Measurements from ENCODE around the gene NMT1.
A peak's percentile ranks its signal among the peaks of the same experiment; 100 is the strongest.

The NMT1 gene

DNA sequence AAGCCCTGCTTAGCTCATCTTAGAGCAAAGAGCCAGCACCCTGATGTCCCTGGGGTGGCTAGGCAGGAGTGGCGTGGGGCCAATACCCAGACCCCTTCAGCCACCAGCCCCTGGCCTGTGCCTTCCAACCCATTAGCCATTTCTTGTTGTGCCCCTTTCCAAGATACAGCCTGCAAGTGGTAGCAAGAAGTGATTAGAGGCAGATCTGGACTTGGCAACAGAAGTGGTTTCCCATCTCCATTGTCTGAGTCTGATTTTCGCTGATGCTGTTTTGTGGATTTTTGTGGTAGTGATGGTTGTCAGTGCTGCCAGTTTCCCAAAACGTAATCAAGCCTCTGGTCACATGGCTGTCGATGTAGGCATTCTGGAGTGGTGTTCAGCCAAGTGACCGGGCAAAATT, 45.5 kb downstream of the NMT1 start:
- no peak for DNase-seq

DNA sequence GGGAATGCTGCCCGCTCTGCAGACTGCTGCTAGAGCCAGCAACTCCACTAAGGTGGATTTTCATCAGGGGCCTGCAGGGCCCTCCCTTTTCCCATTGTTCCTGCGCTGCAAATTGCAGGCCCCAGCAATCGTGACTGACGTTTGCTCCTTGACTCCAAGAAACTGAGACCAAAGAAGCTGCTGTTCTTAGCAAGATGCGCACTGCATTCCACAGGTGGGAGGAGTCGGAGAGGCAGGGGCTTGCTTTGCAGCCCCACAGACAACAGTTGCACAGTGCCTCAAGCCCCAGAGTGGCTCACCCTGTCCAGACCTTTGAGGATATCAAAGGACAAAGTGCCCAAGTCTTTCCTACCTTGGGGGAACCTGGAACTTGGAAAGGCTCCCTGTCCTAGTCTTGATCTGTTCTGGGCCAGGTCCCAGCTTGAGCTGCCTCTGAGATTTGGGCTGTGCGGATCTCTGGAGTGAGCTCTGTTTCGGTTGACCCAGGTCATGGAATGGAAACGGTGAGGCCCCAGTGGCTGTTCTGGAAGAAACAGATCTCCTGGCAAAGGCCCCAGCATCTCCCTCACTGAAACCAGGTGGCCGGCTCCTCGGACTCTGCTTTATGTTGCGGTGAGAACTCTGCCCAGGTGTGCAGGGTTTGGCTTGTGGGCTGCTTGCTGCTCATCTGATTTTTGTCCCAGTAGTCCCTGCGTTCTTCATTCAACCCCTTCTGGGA, 46.3 kb downstream of the NMT1 start:
- DNase-seq = peak; percentile 32

- DNase-seq = peak; percentile 22
Observed at GRCh38 chr17:45108051-45108450, 46.9 kb downstream of the NMT1 start.

DNA sequence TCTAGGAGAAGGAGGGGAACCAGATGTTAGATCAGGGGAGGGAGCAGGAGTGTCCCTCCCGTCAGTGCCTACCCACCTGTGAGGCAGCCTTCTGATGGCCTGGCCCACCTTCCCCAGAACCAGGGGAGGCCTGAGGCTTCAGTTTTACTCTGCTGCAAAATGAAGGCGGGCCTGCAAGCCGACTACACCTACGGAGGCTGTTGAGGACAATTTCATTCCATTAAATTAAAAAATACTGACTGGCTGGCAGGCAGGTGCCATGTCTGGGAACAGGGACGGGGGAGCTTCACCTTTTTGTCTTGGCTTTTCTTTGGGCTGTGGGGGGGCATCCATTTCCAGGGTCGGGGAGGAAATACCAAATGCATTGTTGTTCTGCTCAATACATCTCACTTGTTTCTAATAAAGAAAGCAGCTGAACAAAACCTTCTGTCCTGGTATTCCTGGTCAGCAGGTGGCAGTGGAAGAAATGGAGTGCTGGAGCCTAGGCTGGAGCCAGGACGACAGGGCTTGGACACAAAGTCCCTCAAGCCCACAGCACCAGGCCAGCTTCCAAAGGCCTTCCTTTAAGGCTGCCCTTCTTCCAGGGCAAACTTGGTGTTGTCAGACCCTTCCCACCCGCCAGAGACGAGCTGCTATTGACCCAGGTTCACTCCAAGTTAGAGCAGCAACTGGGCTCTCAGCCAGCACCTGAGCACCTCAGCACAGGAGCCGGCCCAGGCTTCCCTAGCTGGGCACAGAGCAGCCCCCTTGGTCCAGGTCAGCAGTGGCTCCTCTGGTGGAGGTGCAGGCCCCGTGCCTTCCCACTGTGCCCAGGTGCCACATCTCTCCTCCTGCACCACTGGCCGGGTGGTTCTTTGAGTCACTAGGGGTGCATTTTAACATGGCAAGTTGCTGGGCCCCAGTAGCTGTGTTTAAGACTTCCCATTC, 47.7 kb downstream of the NMT1 start:
- peak; percentile 27 for DNase-seq

- no peak for DNase-seq
Observed at GRCh38 chr17:45110676-45111611, 49.8 kb downstream of the NMT1 start.

DNA sequence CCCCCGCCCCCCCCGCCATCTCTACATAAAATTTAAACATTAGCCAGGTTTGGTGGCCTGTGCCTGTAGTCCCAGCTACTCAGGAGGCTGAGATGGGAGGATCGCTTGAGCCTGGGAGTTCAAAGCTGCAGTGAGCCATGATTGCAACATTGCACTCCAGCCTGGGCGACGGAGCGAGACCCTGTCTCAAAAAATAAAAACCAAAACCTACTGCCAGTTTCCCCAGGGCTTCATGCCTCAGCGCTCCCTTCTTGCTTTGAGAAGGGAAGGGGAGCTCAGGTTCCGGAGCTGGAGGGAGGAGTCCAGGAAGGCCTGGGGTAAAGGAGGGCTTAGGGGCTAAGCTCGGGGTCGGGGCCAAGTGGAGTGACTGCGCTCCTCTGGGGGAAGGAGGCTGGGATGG, 50.7 kb downstream of the NMT1 start:
- DNase-seq = no peak

DNA sequence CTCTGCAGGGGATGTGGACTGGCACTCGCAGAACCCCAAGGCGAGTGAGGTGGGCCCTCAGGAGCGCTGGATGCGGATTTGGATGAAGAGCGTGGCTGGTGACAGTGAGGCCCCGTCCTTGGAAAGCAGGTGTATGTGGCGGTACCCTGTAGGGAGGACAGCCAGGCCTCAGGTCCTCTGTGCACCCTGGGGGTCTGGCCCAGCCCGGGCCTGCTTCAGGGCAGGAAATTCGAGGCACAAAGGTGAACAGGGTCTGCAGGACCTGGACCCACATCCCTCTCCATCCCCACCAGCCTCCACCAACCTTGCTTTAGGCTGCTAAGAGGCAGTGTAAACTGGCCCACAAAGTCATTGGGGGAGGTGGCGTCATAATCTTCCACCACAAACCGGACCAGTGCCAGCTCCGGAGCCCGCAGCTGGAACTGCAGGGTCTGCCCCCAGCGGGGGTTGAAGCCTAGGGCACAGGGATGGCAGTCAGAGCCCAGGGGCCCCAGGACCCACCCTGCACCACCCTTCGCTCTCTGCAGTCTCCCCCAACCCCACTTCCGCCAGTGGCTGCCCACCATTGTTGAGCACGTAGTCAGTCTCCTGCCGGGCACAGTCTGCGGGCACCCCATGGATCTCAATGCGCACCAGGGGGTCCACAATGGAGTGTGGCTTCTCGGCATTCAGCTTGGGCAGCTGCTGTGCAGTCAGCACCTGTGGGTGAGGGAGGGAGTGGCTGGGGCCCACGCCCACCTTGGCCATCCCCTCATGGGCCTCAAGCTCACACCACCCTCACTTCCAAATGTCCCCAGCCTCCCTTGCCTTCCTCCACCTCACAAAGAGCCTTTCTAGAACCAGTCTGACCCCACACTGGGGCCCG, 51.7 kb downstream of the NMT1 start:
- DNase-seq = no peak

DNA sequence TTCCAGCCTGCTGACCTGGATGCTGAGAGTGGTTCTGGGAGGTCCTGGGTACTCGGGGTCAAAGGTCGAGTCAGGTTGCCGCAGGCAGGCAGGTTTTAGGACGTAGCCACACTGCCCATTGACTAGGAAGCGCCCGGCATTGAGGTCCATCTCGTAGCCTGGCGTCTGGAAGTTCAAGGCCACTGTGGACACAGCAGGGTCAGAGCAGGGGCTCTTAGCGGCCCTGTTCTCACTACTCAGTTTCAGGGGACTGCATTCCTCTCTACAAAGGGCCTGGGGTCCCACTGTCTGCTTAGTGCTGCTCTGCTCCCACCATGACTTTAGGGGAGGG, 52.3 kb downstream of the NMT1 start:
- DNase-seq = no peak

GRCh38 chr17:45114117-45114932, 53.2 kb downstream of the NMT1 start:
- no peak for DNase-seq

DNA sequence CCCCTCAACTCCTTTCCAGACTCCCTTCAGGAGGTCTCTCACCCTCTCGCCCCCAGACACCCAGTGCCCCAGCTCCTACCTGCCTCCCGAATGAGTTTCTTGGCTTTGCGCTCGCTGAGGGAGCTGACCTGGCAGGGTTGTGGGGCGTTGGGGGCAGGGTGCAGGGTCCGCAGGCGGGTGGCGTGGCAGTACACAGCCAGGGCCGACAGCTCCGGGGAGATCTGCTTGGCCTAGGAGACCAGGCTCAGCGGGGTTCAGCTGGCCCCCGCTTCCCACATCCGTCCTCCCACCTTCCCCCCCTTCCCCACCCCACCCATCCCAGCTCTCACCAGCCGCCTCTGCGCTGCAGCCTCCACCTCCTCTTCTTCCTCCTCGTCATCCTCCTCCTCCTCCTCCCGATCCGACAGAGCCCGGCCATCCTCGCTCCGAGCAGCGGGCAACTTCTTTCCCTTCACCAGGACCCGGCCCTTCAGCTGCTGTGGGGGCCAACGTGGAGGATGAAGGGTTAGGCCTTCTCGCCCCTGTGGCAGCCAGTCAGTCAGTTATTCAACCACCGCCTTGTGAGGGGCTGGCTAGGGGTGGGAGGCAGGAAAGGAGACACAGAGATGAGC, 54.0 kb downstream of the NMT1 start:
- no peak for DNase-seq

GRCh38 chr17:45115871-45116270, 54.8 kb downstream of the NMT1 start:
- DNase-seq = no peak

GRCh38 chr17:45116434-45117016, 55.4 kb downstream of the NMT1 start:
- no peak for DNase-seq

GRCh38 chr17:45117334-45117733, 56.2 kb downstream of the NMT1 start:
- DNase-seq = no peak

GRCh38 chr17:45117848-45118646, 56.9 kb downstream of the NMT1 start:
- DNase-seq = no peak

GRCh38 chr17:45118691-45119090, 57.6 kb downstream of the NMT1 start:
- DNase-seq = no peak

- no peak for DNase-seq
Observed at GRCh38 chr17:45119964-45120363, 58.8 kb downstream of the NMT1 start.

DNA sequence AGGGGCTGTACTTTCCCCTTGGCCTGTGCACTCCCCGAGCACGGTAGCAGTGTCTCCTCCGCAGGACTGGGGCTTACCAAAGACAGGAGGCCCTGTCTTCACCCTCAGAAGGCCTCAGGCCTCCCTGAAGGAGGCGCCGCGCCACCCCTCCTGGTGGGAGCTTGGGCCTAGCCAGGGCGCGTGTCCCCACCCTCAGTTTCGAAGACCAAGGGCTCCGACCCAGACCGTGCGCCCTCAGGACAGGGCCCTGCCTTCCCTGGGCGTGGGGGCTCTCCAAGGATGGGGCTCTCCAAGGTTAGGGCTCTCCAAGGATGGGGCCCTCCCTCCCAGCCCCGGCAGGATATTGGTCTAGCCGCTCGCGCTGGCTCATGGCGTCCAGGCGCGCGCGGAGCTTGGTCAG, 59.4 kb downstream of the NMT1 start:
- DNase-seq = no peak

DNA sequence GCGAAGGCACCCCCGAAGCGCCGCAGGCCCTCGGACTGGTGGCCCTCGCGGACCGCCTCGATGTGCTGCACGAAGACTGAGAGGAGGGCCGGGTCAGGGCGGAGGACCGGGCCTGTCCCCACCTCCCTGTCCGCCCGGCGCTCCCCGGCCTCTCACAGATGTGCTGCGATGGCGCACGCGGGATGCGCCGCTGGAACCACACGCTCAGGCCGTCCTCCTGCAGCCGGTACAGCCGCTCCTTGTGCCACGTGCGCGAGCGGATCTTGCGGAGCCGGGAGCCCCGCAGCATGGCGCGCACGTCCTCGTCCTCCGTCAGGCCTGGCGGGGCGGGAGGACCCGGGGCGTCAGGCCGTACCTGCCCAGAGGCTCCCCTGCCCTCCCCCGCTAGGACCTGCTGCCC, 59.9 kb downstream of the NMT1 start:
- DNase-seq = no peak

- no peak for DNase-seq
Observed at GRCh38 chr17:45123076-45123770, 62.1 kb downstream of the NMT1 start.

All from left hindlimb (tissue), 1 donor.